Upper lobe of left lung (tissue), 6 donors: ENCODE measurements around the gene KCNIP4. TPM values are rescaled to one million over a fixed set of nuclear protein-coding genes. Genes with fewer than 3 reads are reported as not detected.

Experiments used
- ATAC-seq, 2 donors: fragments of 200-7000 bp; cut with Tn5 transposase; one replicate each; pipeline ENCODE4 v1.9.1; 2022; ENCODE audit warnings: mild to moderate bottlenecking in 2 of 2, moderate library complexity in 2 of 2; ENCODE audit not compliant: low FRiP score in 2 of 2
- DNase-seq, 2 donors: peaks; one replicate each; pipeline ENCODE4 v3.0.0-alpha.2; 2019 to 2020
- H3K27ac ChIP-seq, 4 donors: fragments of 200-600 bp; sonication (generic); one replicate each; pipeline ENCODE4 v1.5.1; 2016 to 2019
- H3K27me3 ChIP-seq, 4 donors: fragments of 200-600 bp; sonication (generic); one replicate each; pipeline ENCODE4 v1.5.1; 2017 to 2019
- H3K36me3 ChIP-seq, 4 donors: fragments of 200-600 bp; sonication (generic); one replicate each; pipeline ENCODE4 v1.5.1; 2016 to 2019
- H3K4me1 ChIP-seq, 4 donors: fragments of 200-600 bp; sonication (generic); one replicate each; pipeline ENCODE4 v1.5.1; 2018 to 2019
- H3K4me3 ChIP-seq, 4 donors: fragments of 200-600 bp; sonication (generic); one replicate each; pipeline ENCODE4 v1.5.1; 2017 to 2019; ENCODE audit warnings: mild to moderate bottlenecking in 2 of 4, moderate library complexity in 1 of 4
- H3K9me3 ChIP-seq, 4 donors: fragments of 200-600 bp; sonication (generic); one replicate each; pipeline ENCODE4 v1.5.1; 2018 to 2019
- EP300 ChIP-seq, 4 donors: sonication (generic); formaldehyde crosslinking; IDR thresholded peaks; one replicate each; pipeline ENCODE4 v1.5.1; 2017; ENCODE audit warnings: antibody characterized with exemption in 4 of 4, control low read depth in 2 of 4
- POLR2A ChIP-seq, 4 donors: fragments of 450-650 bp; IDR thresholded peaks; one replicate each; pipeline ENCODE4 v1.5.1; 2016 to 2017; ENCODE audit warnings: antibody characterized with exemption in 4 of 4, mild to moderate bottlenecking in 2 of 4
- POLR2AphosphoS5 ChIP-seq, 2 donors: sonication (generic); formaldehyde crosslinking; IDR thresholded peaks; one replicate each; pipeline ENCODE4 v1.5.1; 2017; ENCODE audit warnings: antibody characterized with exemption in 2 of 2
- WGBS, 2 donors: methylation state at CpG; one replicate each; pipeline ENCODE4 v1.1.5; 2017 to 2018; 5-methylcytosine and 5-hydroxymethylcytosine counted together
- total RNA-seq, 6 donors: library from RNA; depleted of rRNA in 4 of 6; stranded (reverse); fragments of >200 nt in 4 of 6; gene quantifications; one replicate each; pipeline versions ENCODE4 v1.1.0 to v1.2.1, GENCODE V29; 2016 to 2021
- TF ChIP-seq, protein P1 (sequence below), 6 experiments: fragments of 450-650 bp in 4 of 6; fragments of 200-600 bp in 2 of 6; sonication (generic) in 2 of 6; IDR thresholded peaks; one replicate each; pipeline ENCODE4 v1.5.1; 2016 to 2019; ENCODE audit warnings: antibody characterized with exemption in 6 of 6
- donor health status: DM: no; HTN: no; CAD: no; lungs with moderate emphysema.
- donor health status: DM: no; HTN: yes; CAD: no; lungs with severe emphysema.

The KCNIP4 gene
- total RNA-seq, 6 donors from 2014 or later: 0.20 TPM; not detected in 5

GRCh38 chr4:21649391-21650090, 299.0 kb downstream of the KCNIP4 start:
- Histone ChIP-seq H3K4me1 (no peaks in the 10 kb centered on the region), H3K27me3 (no peaks in the 10 kb centered on the region), H3K4me3 (no peak overlapping the region), H3K36me3 (no peaks in the 10 kb centered on the region), H3K27ac (no peak overlapping the region), H3K9me3 (no peaks in the 10 kb centered on the region)
- DNase-seq (no peak), ATAC-seq (no peak)
- WGBS, 2 donors: 55 to 77% methylated on average over 2 of the region's 2 CpGs
- TF ChIP-seq POLR2A (IDR thresholded peaks at IDR 0.05): no peak
- no peak for TF ChIP-seq EP300 (IDR thresholded peaks at IDR 0.05)
- no peak for TF ChIP-seq POLR2AphosphoS5 (IDR thresholded peaks at IDR 0.05)
- TF ChIP-seq, protein P1, sequence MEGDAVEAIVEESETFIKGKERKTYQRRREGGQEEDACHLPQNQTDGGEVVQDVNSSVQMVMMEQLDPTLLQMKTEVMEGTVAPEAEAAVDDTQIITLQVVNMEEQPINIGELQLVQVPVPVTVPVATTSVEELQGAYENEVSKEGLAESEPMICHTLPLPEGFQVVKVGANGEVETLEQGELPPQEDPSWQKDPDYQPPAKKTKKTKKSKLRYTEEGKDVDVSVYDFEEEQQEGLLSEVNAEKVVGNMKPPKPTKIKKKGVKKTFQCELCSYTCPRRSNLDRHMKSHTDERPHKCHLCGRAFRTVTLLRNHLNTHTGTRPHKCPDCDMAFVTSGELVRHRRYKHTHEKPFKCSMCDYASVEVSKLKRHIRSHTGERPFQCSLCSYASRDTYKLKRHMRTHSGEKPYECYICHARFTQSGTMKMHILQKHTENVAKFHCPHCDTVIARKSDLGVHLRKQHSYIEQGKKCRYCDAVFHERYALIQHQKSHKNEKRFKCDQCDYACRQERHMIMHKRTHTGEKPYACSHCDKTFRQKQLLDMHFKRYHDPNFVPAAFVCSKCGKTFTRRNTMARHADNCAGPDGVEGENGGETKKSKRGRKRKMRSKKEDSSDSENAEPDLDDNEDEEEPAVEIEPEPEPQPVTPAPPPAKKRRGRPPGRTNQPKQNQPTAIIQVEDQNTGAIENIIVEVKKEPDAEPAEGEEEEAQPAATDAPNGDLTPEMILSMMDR (IDR thresholded peaks at IDR 0.05): no peak

- no peaks in the 10 kb centered on the region for H3K4me1 ChIP-seq
- H3K4me3 ChIP-seq: no peak overlapping the region
- no peak overlapping the region for H3K27ac ChIP-seq
- no peaks in the 10 kb centered on the region for H3K27me3 ChIP-seq
- ATAC-seq (no peak), DNase-seq (no peak)
- 90 to 91% methylated on average over 1 of the region's 1 CpG for WGBS, 2 donors
- no peaks in the 10 kb centered on the region for H3K9me3 ChIP-seq
- no peaks in the 10 kb centered on the region for H3K36me3 ChIP-seq
- TF ChIP-seq, protein P1 (IDR thresholded peaks at IDR 0.05): no peak
- TF ChIP-seq POLR2AphosphoS5 (IDR thresholded peaks at IDR 0.05): no peak
- no peak for TF ChIP-seq POLR2A (IDR thresholded peaks at IDR 0.05)
- TF ChIP-seq EP300 (IDR thresholded peaks at IDR 0.05): no peak
These were observed 302.8 kb downstream of the KCNIP4 start for GRCh38 chr4:21645776-21646175.

DNA sequence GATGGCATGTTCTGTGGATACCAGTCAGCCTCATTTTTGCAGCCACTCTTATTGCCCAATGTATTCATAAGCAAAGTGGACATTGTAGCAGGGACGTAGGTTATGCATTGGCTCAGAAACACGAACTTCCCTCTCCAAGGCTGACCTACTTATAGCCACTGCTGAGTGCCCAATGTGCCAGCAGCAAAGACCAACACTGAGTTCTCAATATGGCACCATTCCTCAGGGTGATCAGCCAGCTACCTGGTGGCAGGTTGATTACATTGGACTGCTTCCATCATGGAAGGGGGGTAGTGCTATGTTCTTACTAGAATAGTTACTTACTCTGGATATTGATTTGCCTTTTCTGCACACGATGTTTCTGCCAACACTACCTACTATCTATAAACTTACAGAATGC, 306.9 kb downstream of the KCNIP4 start:
- no peaks in the 10 kb centered on the region for H3K36me3 ChIP-seq

GRCh38 chr4:21638171-21638725, 310.3 kb downstream of the KCNIP4 start:
- no peak for TF ChIP-seq POLR2AphosphoS5 (IDR thresholded peaks at IDR 0.05)
- no peak for TF ChIP-seq POLR2A (IDR thresholded peaks at IDR 0.05)
- TF ChIP-seq, protein P1 (IDR thresholded peaks at IDR 0.05): no peak
- no peak for TF ChIP-seq EP300 (IDR thresholded peaks at IDR 0.05)
- ATAC-seq (no peak), DNase-seq (no peak)
- H3K4me1 ChIP-seq: no peaks in the 10 kb centered on the region
- WGBS, 2 donors: 81 to 82% methylated on average over 1 of the region's 1 CpG
- H3K36me3 ChIP-seq: no peaks in the 10 kb centered on the region
- H3K4me3 ChIP-seq: no peak overlapping the region
- no peaks in the 10 kb centered on the region for H3K27me3 ChIP-seq
- no peaks in the 10 kb centered on the region for H3K9me3 ChIP-seq
- H3K27ac ChIP-seq: no peak overlapping the region

More for the DNA sequence above, 306.9 kb downstream of the KCNIP4 start:
- Histone ChIP-seq H3K4me1 (no peaks in the 10 kb centered on the region), H3K27me3 (no peaks in the 10 kb centered on the region), H3K9me3 (no peaks in the 10 kb centered on the region), H3K27ac (no peak overlapping the region), H3K4me3 (no peak overlapping the region)
- no peak for DNase-seq
- no peak for ATAC-seq
- TF ChIP-seq POLR2A (IDR thresholded peaks at IDR 0.05): no peak
- TF ChIP-seq POLR2AphosphoS5 (IDR thresholded peaks at IDR 0.05): no peak
- no peak for TF ChIP-seq EP300 (IDR thresholded peaks at IDR 0.05)
- TF ChIP-seq, protein P1 (IDR thresholded peaks at IDR 0.05): no peak
- 80 to 86% methylated on average over 3 of the region's 3 CpGs for WGBS, 2 donors
